ENCODE data around the gene LYZL2.
"Not testable (repeated sequence)": the region's sequence is repeated elsewhere in the genome, so short reads cannot be mapped to it uniquely, and the experiment has no call there.

Gene LYZL2

GRCh38 chr10:30637881-30638467 lies 8.4 kb upstream of the LYZL2 start:
- peak; percentile 44 to 75 (median 60) for DNase-seq

GRCh38 chr10:30631188-30631587 lies 1.6 kb upstream of the LYZL2 start:
- DNase-seq = no peak

- peak; percentile 74 to 93 (median 86) for DNase-seq
Observed at GRCh38 chr10:30630571-30630970, 1.0 kb upstream of the LYZL2 start.

GRCh38 chr10:30628576-30628975 lies 977 bp downstream of the LYZL2 start:
- DNase-seq = not testable (repeated sequence)

- DNase-seq = not testable (repeated sequence)
Observed at GRCh38 chr10:30626837-30627236, 2.7 kb downstream of the LYZL2 start.

GRCh38 chr10:30626196-30626595 lies 3.4 kb downstream of the LYZL2 start:
- DNase-seq = not testable (repeated sequence)

- no peak for DNase-seq
Observed at GRCh38 chr10:30625080-30625479, 4.5 kb downstream of the LYZL2 start.

GRCh38 chr10:30619966-30620365 lies 9.6 kb downstream of the LYZL2 start:
- DNase-seq = no peak

GRCh38 chr10:30617070-30617469 lies 12.5 kb downstream of the LYZL2 start:
- DNase-seq = no peak

- not testable (repeated sequence) for DNase-seq
Observed at GRCh38 chr10:30611041-30611440, 18.5 kb downstream of the LYZL2 start.

GRCh38 chr10:30607814-30608213 lies 21.7 kb downstream of the LYZL2 start:
- DNase-seq = no peak

- no peak for DNase-seq
Observed at GRCh38 chr10:30606313-30606712, 23.2 kb downstream of the LYZL2 start.

GRCh38 chr10:30605341-30606121 lies 24.0 kb downstream of the LYZL2 start:
- not testable (repeated sequence) for DNase-seq

- no peak for DNase-seq
Observed at GRCh38 chr10:30603589-30603988, 26.0 kb downstream of the LYZL2 start.

- DNase-seq = no peak
Observed at GRCh38 chr10:30602747-30603146, 26.8 kb downstream of the LYZL2 start.

- DNase-seq = peak; percentile 51 to 89 (median 68)
Observed at GRCh38 chr10:30600005-30600404, 29.5 kb downstream of the LYZL2 start.

- no peak for DNase-seq
Observed at GRCh38 chr10:30598105-30598776, 31.3 kb downstream of the LYZL2 start.

- not testable (repeated sequence) for DNase-seq
Observed at GRCh38 chr10:30597433-30597824, 32.1 kb downstream of the LYZL2 start.

- not testable (repeated sequence) for DNase-seq
Observed at GRCh38 chr10:30596493-30597432, 32.8 kb downstream of the LYZL2 start.

GRCh38 chr10:30596013-30596412 lies 33.5 kb downstream of the LYZL2 start:
- no peak for DNase-seq

- peak in 1 of 4 experiments; percentile 27 for DNase-seq
Observed at GRCh38 chr10:30594077-30594476, 35.5 kb downstream of the LYZL2 start.

GRCh38 chr10:30592770-30593169 lies 36.8 kb downstream of the LYZL2 start:
- DNase-seq = not testable (repeated sequence)
